Measurements from ENCODE around the gene PRPF31. TPM values are rescaled to one million over a fixed set of nuclear protein-coding genes. Genes with fewer than 3 reads are reported as not detected.

PRPF31 gene
- polyA plus RNA-seq, 1 of the 3 experiments (the other 2 are of a cell fraction), result 81.0 TPM

DNA sequence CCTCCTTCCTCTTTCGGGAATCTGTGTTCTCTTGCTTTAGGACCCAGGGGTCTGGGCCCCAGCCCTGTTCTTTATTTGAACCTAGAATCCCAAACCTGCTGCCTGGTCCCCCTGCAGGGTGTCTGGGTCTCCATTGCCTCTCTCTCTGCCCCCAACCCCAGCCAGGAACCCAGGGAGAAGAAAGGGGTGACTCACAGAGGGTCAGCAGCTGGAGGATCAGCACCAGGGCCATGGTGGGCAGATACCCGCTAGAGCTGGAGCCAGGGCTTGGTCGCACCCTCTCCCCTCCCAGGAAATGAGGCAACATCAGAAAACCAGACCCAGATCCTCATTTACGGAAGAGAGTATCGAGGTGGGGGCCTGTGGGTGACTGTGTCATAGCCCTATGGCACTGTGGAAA, 15.0 kb upstream of the PRPF31 start, which contains the start of gene OSCAR:
TSS of gene OSCAR (minus strand) at position 243 of the 400 bp plus-strand sequence. CDS start at position 232, 11 bp downstream.
- Histone ChIP-seq H3K4me2 (no peak within 1 kb of the TSS), H3K4me3 (ENCODE audit: low read depth in 2 of 2, low read length in 1 of 2) (no peak within 1 kb of the TSS), H2AFZ (ENCODE audit: low read depth) (0 out of 2 replicates have a peak within 1 kb of the TSS, but pooled peaks have one; percentile 69), H3K27me3 (ENCODE audit: insufficient read depth) (no peaks in the 10 kb centered on the region), H3K79me2 (ENCODE audit: insufficient read depth) (peaks cover 27% of the 10 kb centered on the region), H3K9me3 (no peaks in the 10 kb centered on the region), H4K20me1 (ENCODE audit: insufficient read depth) (no peaks in the 10 kb centered on the region), H3F3A (replicated peaks; ENCODE audit: insufficient read depth) (no peaks in the 10 kb centered on the region), H3K4me1 (ENCODE audit: control insufficient read depth in 1 of 2, insufficient read depth in 2 of 2, low read depth in 1 of 2, low read length in 1 of 2) (peaks cover 0 to 3% of the 10 kb centered on the region in 2 experiments; a peak in 1 of 4 replicates), H3K9me2 (no peaks in the 10 kb centered on the region), H3K27ac (ENCODE audit: low read depth in 2 of 2, low read length in 1 of 2) (no peak within 1 kb of the TSS), H3K9ac (no peak within 1 kb of the TSS), H3K36me3 (replicated peaks in 1 of 2; ENCODE audit: control insufficient read depth in 1 of 2, insufficient read depth in 2 of 2, low read length in 1 of 2) (peaks cover 1 to 7% of the 10 kb centered on the region in 2 experiments)
- TF ChIP-seq CHD2 (IDR thresholded peaks at IDR 0.05; ENCODE audit: low read length, partially characterized antibody), result no peak
- TF ChIP-seq NRF1 (IDR thresholded peaks at IDR 0.05; ENCODE audit: low read depth, low read length), result no peak
- TF ChIP-seq, protein P1, sequence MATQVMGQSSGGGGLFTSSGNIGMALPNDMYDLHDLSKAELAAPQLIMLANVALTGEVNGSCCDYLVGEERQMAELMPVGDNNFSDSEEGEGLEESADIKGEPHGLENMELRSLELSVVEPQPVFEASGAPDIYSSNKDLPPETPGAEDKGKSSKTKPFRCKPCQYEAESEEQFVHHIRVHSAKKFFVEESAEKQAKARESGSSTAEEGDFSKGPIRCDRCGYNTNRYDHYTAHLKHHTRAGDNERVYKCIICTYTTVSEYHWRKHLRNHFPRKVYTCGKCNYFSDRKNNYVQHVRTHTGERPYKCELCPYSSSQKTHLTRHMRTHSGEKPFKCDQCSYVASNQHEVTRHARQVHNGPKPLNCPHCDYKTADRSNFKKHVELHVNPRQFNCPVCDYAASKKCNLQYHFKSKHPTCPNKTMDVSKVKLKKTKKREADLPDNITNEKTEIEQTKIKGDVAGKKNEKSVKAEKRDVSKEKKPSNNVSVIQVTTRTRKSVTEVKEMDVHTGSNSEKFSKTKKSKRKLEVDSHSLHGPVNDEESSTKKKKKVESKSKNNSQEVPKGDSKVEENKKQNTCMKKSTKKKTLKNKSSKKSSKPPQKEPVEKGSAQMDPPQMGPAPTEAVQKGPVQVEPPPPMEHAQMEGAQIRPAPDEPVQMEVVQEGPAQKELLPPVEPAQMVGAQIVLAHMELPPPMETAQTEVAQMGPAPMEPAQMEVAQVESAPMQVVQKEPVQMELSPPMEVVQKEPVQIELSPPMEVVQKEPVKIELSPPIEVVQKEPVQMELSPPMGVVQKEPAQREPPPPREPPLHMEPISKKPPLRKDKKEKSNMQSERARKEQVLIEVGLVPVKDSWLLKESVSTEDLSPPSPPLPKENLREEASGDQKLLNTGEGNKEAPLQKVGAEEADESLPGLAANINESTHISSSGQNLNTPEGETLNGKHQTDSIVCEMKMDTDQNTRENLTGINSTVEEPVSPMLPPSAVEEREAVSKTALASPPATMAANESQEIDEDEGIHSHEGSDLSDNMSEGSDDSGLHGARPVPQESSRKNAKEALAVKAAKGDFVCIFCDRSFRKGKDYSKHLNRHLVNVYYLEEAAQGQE (IDR thresholded peaks at IDR 0.05; ENCODE audit: low read depth, low read length), result no peak
- TF ChIP-seq FOXM1 (IDR thresholded peaks at IDR 0.05; ENCODE audit: low read depth), result no peak
- TF ChIP-seq RCOR1 (IDR thresholded peaks at IDR 0.05; ENCODE audit: low read length), result no peak
- no peak for TF ChIP-seq TEAD4 (IDR thresholded peaks at IDR 0.05; ENCODE audit: borderline replicate concordance, insufficient read depth)
- TF ChIP-seq JUND (IDR thresholded peaks at IDR 0.05), result no peak
- TF ChIP-seq ELF1 (IDR thresholded peaks at IDR 0.05), result no peak
- TF ChIP-seq YY1 (IDR thresholded peaks at IDR 0.05; ENCODE audit: low read depth), result no peak
- TF ChIP-seq, protein P2, sequence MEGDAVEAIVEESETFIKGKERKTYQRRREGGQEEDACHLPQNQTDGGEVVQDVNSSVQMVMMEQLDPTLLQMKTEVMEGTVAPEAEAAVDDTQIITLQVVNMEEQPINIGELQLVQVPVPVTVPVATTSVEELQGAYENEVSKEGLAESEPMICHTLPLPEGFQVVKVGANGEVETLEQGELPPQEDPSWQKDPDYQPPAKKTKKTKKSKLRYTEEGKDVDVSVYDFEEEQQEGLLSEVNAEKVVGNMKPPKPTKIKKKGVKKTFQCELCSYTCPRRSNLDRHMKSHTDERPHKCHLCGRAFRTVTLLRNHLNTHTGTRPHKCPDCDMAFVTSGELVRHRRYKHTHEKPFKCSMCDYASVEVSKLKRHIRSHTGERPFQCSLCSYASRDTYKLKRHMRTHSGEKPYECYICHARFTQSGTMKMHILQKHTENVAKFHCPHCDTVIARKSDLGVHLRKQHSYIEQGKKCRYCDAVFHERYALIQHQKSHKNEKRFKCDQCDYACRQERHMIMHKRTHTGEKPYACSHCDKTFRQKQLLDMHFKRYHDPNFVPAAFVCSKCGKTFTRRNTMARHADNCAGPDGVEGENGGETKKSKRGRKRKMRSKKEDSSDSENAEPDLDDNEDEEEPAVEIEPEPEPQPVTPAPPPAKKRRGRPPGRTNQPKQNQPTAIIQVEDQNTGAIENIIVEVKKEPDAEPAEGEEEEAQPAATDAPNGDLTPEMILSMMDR (IDR thresholded peaks at IDR 0.05), result no peak
- no peak for TF ChIP-seq USF2 (IDR thresholded peaks at IDR 0.05; ENCODE audit: borderline replicate concordance, low read depth, low read length)
- no peak for TF ChIP-seq EZH2phosphoT487 (IDR thresholded peaks at IDR 0.05; ENCODE audit: borderline replicate concordance, low read depth)
- WGBS (ENCODE audit: low lambda C conversion rate), result 36% methylated on average over 5 of the region's 5 CpGs
- CTCF ChIA-PET, result no interaction called here
- POLR2A ChIA-PET, result no interaction called here
- no peak for DNase-seq
